22Rv1 (cell line): Measurements from ENCODE around the gene THSD4.

Experiments
- H3K27ac ChIP-seq: fragments of 450-650 bp; 2 replicates; pipeline ENCODE4 v1.5.1; 2017
- CTCF ChIP-seq: fragments of 450-650 bp; IDR thresholded peaks from 2 replicates; pipeline ENCODE4 v1.5.1; 2017; ENCODE audit warnings: mild to moderate bottlenecking
- ZFX ChIP-seq: fragments of 450-650 bp; IDR thresholded peaks from 2 replicates; pipeline ENCODE4 v1.6.1; 2017; ENCODE audit warnings: antibody characterized with exemption, borderline replicate concordance

THSD4 gene

GRCh38 chr15:71281256-71281655 lies 166.0 kb downstream of the THSD4 start:
- no peak overlapping the region for H3K27ac ChIP-seq
- TF ChIP-seq CTCF (no peak), ZFX (no peak)

- no peak overlapping the region for H3K27ac ChIP-seq
- TF ChIP-seq CTCF = no peak
- no peak for TF ChIP-seq ZFX
Observed at GRCh38 chr15:71282076-71282475, 166.8 kb downstream of the THSD4 start.

GRCh38 chr15:71288348-71288955 lies 173.2 kb downstream of the THSD4 start:
- TF ChIP-seq CTCF (no peak), ZFX (no peak)

GRCh38 chr15:71290002-71290401 lies 174.7 kb downstream of the THSD4 start:
- H3K27ac ChIP-seq = no peak overlapping the region
- TF ChIP-seq CTCF = no peak
- TF ChIP-seq ZFX = no peak

More at GRCh38 chr15:71288348-71288955, 173.2 kb downstream of the THSD4 start:
- peak overlapping the region; percentile 34; the same call in 1 of the 2 replicates for H3K27ac ChIP-seq

- H3K27ac ChIP-seq = no peak overlapping the region
- TF ChIP-seq CTCF = no peak
- TF ChIP-seq ZFX = no peak
Observed at GRCh38 chr15:71290881-71291635, 175.8 kb downstream of the THSD4 start.

- H3K27ac ChIP-seq = no peak overlapping the region
Observed at GRCh38 chr15:71291723-71292122, 176.5 kb downstream of the THSD4 start.

More at GRCh38 chr15:71291723-71292122, 176.5 kb downstream of the THSD4 start:
- no peak for TF ChIP-seq CTCF
- no peak for TF ChIP-seq ZFX
